8988T (cell line): Measurements from ENCODE around the gene ULBP1.
"Not testable (repeated sequence)": the region's sequence is repeated elsewhere in the genome, so short reads cannot be mapped to it uniquely, and the experiment has no call there.

ENCODE experiments used
- DNase-seq: peaks from one replicate; pipeline ENCODE4 v3.0.0; 2011

ULBP1 gene

DNA sequence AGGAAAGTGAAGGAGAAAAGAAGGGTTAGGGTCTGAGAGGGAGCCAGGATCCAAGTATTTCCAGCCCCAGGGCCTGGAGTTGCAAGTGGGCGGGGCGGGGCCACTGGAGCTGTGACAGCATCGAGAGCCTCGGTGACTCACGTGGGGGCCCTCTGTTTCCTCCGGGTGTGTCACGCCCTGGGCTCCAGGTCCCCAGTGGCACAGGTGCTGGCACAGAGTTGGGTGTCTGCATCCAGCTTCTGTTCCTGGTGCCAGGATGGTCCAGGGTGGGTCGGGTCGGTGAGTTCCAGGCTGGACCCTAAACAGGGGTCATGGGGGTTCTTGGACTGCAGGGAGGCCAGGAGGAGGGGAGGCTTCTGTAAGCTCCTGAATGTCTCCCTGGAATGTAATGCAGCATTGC is 44.8 kb downstream of the ULBP1 start:
- DNase-seq = peak; percentile 90

DNA sequence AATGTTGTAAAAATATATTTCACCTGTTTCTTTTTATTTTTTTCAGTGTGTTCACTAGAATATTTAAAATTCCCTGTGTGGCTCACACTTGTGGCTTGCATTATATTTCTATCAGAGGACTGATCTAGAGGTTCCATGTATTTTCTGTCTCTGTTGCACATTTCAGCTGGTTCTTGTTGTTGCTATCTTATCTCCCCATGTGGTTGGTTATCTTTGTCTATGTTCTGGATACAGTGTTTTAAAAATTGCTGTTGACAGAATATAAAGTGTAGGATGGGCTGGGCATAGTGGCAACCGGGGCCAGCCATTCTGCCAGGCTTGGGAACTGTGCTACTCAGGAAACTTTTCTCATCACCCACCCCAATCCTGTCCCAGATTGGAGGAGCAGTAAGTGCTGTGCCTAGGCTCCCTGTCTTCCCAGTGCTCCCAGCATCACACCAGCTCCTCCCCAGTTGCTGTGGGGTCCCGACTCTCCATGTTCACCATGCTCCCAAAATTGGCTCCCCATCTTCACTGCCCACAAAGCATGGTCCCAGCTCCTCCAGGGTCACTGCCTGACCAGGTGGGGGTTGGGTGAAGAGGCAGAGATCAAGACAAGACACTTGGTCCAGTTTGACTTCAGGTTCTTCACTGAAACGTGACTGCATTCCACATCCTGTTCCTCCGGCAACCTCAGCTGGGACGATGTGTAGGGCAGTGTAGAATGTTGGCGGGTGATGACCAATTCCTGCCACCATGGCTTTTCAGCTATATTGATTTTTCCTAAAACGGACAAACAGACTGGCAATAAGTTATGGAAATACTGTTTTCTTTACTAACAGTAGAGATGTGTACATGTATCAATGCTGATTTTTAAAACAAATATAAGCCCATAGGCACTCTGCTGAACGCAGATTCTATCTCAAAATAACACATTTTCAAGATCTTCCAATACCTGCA is 49.4 kb downstream of the ULBP1 start:
- DNase-seq = not testable (repeated sequence)

- not testable (repeated sequence) for DNase-seq
Observed at GRCh38 chr6:150013785-150014622, 50.3 kb downstream of the ULBP1 start.

GRCh38 chr6:150014623-150015280 is 51.0 kb downstream of the ULBP1 start:
- not testable (repeated sequence) for DNase-seq

- not testable (repeated sequence) for DNase-seq
Observed at GRCh38 chr6:150015281-150016001, 51.7 kb downstream of the ULBP1 start.

DNA sequence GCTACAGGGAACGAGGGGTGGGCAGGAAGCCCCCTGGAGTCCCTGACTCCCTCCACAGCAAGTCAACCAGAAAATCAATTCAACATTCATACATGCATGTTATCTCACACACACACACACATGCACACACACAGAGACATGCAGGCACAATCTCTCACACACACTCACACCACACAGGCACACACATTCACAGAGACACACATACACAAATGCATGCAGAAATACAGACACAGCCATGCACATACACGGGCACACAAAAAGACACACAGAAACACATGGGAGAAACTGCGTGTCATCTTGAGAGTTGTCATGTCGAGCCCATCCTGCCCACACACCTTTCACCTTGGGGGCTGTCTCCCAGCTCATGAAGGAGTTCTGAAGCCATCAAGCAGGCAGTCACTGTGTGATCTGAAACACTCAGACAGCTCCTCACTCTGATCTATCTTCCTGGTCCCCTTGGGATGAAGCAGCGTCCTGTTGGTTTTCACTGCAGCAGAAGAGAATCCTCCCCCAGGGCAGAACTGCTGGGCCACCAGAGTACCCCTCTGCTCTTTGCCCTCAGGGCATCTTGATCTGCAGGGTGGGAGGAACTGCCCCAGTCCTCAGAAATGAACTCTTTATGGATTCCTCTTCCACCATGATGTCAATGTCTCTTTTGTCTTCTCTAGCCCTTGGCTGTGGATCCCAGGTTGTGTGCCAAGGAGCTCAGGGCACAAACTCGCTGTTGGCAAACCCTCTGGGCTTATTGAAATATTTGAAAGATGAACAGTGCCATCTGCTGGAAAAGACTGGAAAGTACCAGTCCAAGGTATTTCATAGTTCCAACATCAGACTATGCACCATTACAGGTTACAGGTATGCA is 52.8 kb downstream of the ULBP1 start:
- peak; percentile 69 for DNase-seq

DNA sequence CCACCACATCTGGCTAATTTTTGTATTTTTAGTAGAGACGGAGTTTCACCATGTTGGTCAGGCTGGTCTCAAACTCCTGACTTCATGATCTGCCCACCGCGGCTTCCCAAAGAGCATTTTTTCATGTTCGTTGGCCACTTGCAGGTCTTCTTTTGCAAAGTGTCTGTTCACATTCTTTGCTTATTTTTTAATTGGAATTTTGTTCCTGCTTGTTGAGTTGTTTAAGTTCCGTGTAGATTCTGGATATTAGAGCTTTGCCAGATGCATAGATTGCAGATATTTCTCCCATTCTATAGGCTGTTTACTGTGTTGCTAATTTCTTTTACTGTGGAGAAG is 53.4 kb downstream of the ULBP1 start:
- DNase-seq = not testable (repeated sequence)

GRCh38 chr6:150018846-150019580 is 55.3 kb downstream of the ULBP1 start:
- no peak for DNase-seq

- not testable (repeated sequence) for DNase-seq
Observed at GRCh38 chr6:150021870-150022269, 58.1 kb downstream of the ULBP1 start.
